Uterus (tissue), 4 donors: Measurements from ENCODE around the gene NR2F2. TPM values are rescaled to one million over a fixed set of nuclear protein-coding genes. Genes with fewer than 3 reads are reported as not detected.
A peak's percentile ranks its signal among the peaks of the same experiment; 100 is the strongest.

Experiments used
- DNase-seq, 2 donors: peaks; one replicate each; pipeline ENCODE4 v3.0.0-alpha.2; 2019 to 2020
- H3K27ac ChIP-seq, 2 donors: fragments of 200-600 bp; sonication (generic); 1 replicate in 1 of 2; 2 replicates in 1 of 2; pipeline ENCODE4 v1.5.1; 2016 to 2018
- H3K27me3 ChIP-seq, 2 donors: fragments of 200-600 bp; sonication (generic); one replicate each; pipeline ENCODE4 v1.5.1; 2018 to 2019; ENCODE audit warnings: control low read depth in 1 of 2
- H3K36me3 ChIP-seq, 2 donors: fragments of 200-600 bp; sonication (generic); one replicate each; pipeline ENCODE4 v1.5.1; 2019; ENCODE audit warnings: control low read depth in 1 of 2
- H3K4me1 ChIP-seq, 2 donors: fragments of 200-600 bp; sonication (generic); one replicate each; pipeline ENCODE4 v1.5.1; 2018 to 2019; ENCODE audit warnings: control low read depth in 1 of 2
- H3K4me3 ChIP-seq, 2 donors: fragments of 200-600 bp; sonication (generic); 1 replicate in 1 of 2; 2 replicates in 1 of 2; pipeline ENCODE4 v1.5.1; 2018 to 2019; ENCODE audit warnings: mild to moderate bottlenecking in 1 of 2
- H3K9me3 ChIP-seq, 2 donors: fragments of 200-600 bp; sonication (generic); one replicate each; pipeline ENCODE4 v1.5.1; 2019; ENCODE audit warnings: control low read depth in 1 of 2
- POLR2A ChIP-seq, 2 donors: fragments of 450-650 bp; IDR thresholded peaks; one replicate each; pipeline ENCODE4 v1.6.1; 2016; ENCODE audit warnings: antibody characterized with exemption in 2 of 2, mild to moderate bottlenecking in 1 of 2, moderate library complexity in 1 of 2
- intact Hi-C: fragments of 100-400 bp; cut with DNase I; formaldehyde crosslinking; loops from one replicate; pipeline ENCODE4 v1.15.1; 2023; ENCODE audit warnings: low total_unique reads
- total RNA-seq, 4 donors: library from RNA; depleted of rRNA in 3 of 4; stranded (reverse); fragments of >200 nt in 3 of 4; gene quantifications; one replicate each; pipeline versions ENCODE4 v1.1.0 to v1.2.4, GENCODE V29; 2014 to 2023
- TF ChIP-seq, protein P1 (sequence below), 4 experiments: fragments of 200-600 bp in 2 of 4; fragments of 450-650 bp in 2 of 4; sonication (generic) in 2 of 4; IDR thresholded peaks; one replicate each; pipeline ENCODE4 v1.5.1; 2016 to 2019; ENCODE audit warnings: antibody characterized with exemption in 4 of 4, mild to moderate bottlenecking in 2 of 4, moderate library complexity in 1 of 4
- donor health status: DM: yes; HTN: yes; CAD: no.

Gene NR2F2
- total RNA-seq, 4 donors from 2014 or later = 23.6 to 255 (median 51.9) TPM

DNA sequence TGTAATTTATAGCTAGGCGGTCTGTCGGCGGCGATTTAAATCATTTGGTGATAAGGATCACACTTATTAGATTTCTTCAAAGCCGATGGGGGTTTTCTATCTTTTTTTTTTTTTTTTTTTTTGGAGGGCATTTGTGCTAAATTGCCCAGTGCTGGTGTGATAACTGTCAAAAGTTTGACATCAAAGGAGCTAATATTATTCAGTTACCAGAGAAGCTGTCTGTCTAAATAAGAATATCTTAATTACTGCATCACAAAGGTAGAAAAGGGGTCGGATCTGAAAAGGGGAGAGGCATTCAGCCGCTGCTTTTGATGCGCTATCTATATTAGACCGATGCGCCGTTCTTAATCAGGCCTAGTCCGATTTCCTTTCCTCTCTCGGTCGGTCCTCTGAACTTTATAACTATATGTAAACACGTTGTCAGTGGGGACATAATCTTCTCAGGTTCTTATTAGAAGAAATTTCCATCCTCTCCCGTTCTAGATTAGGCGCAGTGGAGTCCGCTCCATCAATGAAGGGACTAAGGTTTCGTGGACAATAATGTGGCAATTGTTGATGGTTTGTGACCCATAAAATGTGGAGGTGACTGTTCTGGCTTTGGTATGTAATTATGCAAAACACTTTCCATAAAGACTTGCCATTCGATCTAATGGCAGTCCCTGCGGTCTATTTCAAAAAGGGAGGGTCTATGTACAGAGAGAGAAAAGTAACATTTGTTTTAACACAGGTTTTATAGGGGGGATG lies 31.7 kb downstream of the NR2F2 start:
- TF ChIP-seq POLR2A (IDR thresholded peaks at IDR 0.05) = no peak
- TF ChIP-seq, protein P1, sequence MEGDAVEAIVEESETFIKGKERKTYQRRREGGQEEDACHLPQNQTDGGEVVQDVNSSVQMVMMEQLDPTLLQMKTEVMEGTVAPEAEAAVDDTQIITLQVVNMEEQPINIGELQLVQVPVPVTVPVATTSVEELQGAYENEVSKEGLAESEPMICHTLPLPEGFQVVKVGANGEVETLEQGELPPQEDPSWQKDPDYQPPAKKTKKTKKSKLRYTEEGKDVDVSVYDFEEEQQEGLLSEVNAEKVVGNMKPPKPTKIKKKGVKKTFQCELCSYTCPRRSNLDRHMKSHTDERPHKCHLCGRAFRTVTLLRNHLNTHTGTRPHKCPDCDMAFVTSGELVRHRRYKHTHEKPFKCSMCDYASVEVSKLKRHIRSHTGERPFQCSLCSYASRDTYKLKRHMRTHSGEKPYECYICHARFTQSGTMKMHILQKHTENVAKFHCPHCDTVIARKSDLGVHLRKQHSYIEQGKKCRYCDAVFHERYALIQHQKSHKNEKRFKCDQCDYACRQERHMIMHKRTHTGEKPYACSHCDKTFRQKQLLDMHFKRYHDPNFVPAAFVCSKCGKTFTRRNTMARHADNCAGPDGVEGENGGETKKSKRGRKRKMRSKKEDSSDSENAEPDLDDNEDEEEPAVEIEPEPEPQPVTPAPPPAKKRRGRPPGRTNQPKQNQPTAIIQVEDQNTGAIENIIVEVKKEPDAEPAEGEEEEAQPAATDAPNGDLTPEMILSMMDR (IDR thresholded peaks at IDR 0.05) = no peak
- Histone ChIP-seq H3K4me1 (no peaks in the 10 kb centered on the region), H3K9me3 (no peaks in the 10 kb centered on the region), H3K27ac (peak overlapping the region in 1 of 2 donors; percentile 94), H3K4me3 (no peak overlapping the region), H3K27me3 (no peaks in the 10 kb centered on the region), H3K36me3 (no peaks in the 10 kb centered on the region)
- intact Hi-C loops = no loop called here
- DNase-seq = no peak

DNA sequence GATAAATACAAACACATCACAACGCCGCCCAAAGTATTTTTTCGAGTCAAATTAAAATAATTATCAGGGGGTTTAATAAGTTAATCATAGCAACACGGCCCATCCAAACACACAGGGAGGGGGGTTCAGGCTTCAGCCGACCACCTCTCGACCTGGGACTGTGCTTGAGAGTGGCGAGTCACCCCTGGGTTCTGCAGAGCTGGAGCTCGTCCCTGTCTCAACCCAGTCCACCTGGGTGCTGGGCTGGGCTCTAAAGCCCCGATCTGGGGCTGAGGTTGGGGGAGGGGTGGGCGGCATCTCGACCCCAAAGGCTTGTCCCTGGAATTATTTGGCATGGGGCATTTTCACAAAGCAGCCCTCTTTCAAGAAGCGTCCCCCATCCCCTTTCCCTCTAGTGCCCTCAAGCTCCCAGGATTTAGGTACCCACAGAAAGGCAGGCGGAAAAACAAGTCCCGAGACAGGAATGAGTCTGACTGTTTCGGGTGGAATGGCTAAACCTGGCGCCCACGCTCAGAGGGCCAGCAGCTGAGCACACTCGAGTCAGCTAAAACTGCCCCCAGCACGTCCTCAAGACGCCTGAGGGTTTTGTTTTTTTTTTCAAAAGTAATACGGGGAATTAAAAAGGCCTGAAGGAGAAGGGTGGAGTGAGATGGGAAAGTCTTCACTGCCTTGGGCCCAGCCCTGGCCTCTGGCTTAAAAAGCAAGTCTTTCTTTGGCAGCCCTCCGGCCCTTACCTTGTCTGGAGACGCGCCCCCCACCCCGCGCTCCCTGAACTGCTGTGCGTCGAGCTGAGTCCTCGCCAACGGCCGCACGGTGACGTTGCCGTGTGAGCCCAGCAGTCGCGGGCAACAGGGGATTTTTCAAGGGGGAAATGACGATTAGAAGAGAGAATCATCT lies 32.5 kb downstream of the NR2F2 start:
- Histone ChIP-seq H3K27me3 (no peaks in the 10 kb centered on the region), H3K9me3 (no peaks in the 10 kb centered on the region), H3K4me3 (no peak overlapping the region), H3K36me3 (no peaks in the 10 kb centered on the region), H3K27ac (no peak overlapping the region), H3K4me1 (no peaks in the 10 kb centered on the region)
- TF ChIP-seq POLR2A (IDR thresholded peaks at IDR 0.05) = no peak
- TF ChIP-seq, protein P1 (IDR thresholded peaks at IDR 0.05) = no peak
- intact Hi-C loops = no loop called here
- peak in 1 of 2 donors; percentile 30 for DNase-seq

DNA sequence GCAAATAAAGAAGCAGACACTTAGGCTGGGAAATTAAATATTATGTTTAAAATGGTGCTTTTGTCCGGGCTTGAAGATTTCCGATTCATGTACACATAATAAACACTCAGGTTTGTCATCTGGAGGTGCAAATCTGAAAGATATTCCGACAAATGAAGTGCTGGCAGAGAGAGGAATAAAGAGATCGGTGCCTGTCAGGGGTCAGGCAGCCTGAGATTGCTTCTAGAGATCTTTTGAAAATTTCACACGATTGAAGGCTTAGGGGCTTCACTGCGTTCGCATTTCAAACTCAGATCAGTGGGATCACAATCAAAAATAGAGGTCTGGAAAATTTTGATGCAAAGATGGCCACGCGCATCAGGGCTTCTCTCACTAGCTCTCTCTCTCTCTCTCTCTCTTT lies 33.2 kb downstream of the NR2F2 start:
- no peak for TF ChIP-seq POLR2A (IDR thresholded peaks at IDR 0.05)
- TF ChIP-seq, protein P1 (IDR thresholded peaks at IDR 0.05) = no peak
- intact Hi-C loops = no loop called here
- Histone ChIP-seq H3K4me1 (no peaks in the 10 kb centered on the region), H3K27me3 (no peaks in the 10 kb centered on the region), H3K36me3 (no peaks in the 10 kb centered on the region), H3K27ac (no peak overlapping the region), H3K9me3 (no peaks in the 10 kb centered on the region), H3K4me3 (no peak overlapping the region)
- DNase-seq = no peak

DNA sequence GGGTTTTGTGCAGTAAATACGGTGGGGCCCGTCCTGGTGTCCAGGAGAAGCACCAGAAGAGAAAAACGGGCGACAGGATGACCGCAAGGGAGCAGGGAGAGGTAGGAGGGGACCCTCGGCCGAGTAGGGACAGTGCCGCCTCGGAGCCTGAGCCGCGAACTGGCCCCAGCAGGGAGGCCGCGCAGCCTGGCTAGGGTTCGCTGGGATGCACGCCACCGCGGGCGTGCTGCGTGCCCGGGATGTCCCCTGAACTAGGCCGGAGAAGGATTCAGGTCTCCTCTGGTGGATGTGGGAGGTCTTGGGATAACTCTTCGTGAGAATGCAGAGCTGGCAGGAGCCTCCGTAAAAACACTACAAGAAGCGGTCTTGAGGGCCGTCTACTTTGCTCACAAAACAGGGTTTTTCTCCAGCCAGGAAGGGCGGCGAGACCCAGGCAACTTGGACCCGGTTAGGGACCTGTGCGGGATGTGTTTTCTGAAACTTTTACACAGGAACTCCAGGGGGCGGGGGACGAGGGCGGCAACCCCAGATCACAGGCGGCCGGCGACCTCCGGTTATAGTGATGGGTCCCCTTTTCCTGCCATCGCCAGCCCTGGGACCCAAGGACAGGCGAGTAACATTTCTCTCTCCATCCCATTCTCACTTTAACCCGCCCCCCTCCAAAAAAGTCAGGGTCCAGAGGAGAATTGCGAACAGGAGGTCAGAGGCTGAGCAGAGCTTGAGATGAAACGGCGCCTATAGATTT lies 35.5 kb downstream of the NR2F2 start:
- intact Hi-C loops = no loop called here
- DNase-seq = no peak
- Histone ChIP-seq H3K27me3 (no peaks in the 10 kb centered on the region), H3K9me3 (no peaks in the 10 kb centered on the region), H3K27ac (no peak overlapping the region), H3K36me3 (no peaks in the 10 kb centered on the region), H3K4me1 (no peaks in the 10 kb centered on the region), H3K4me3 (no peak overlapping the region)
- TF ChIP-seq, protein P1 (IDR thresholded peaks at IDR 0.05) = no peak
- no peak for TF ChIP-seq POLR2A (IDR thresholded peaks at IDR 0.05)
